Neural progenitor cell (in vitro differentiated cells): ENCODE results near the gene SULT1A1.

Source experiments
- CTCF ChIP-seq: fragments of 200-600 bp; sonication (generic); IDR thresholded peaks from 2 replicates; pipeline ENCODE4 v1.5.1; 2017; ENCODE audit warnings: antibody characterized with exemption, mild to moderate bottlenecking
- EZH2 ChIP-seq: fragments of 200-600 bp; sonication (generic); IDR thresholded peaks from 2 replicates; pipeline ENCODE4 v1.6.1; 2017; ENCODE audit warnings: antibody characterized with exemption, mild to moderate bottlenecking, moderate library complexity

- TF ChIP-seq EZH2: no peak
- TF ChIP-seq CTCF: no peak
Measured at GRCh38 chr16:28572696-28573510, 36.9 kb downstream of the SULT1A1 start.
